GM23338 (cell line): Measurements from ENCODE around the gene EVI2B.

ENCODE experiments used
- CTCF ChIP-seq, 2 experiments: fragments of 200-600 bp in 1 of 2; sonication (generic) in 1 of 2; conservative IDR thresholded peaks; 2 replicates each; pipeline versions ENCODE4 v1.5.1 to v1.6.1; 2016 to 2017; ENCODE audit warnings: antibody characterized with exemption in 2 of 2, low read depth in 2 of 2, mild to moderate bottlenecking in 2 of 2, moderate library complexity in 1 of 2
- ZNF114 ChIP-seq: fragments of 250-450 bp; sonication (Bioruptor Pico); IDR thresholded peaks from 2 replicates; pipeline ENCODE4 v1.5.0; 2020; ENCODE audit warnings: mild to moderate bottlenecking, moderate library complexity

- TF ChIP-seq CTCF (conservative IDR thresholded peaks at IDR 0.05; ENCODE audit: low read depth in 2 of 2) (no peak), ZNF114 (CRISPR knock-in tag) (no peak)
Observed at GRCh38 chr17:31311526-31311925, 2.3 kb downstream of the EVI2B start.
